ENCODE results near the gene PIGBOS1.
A peak's percentile ranks its signal among the peaks of the same experiment; 100 is the strongest.

The PIGBOS1 gene

DNA sequence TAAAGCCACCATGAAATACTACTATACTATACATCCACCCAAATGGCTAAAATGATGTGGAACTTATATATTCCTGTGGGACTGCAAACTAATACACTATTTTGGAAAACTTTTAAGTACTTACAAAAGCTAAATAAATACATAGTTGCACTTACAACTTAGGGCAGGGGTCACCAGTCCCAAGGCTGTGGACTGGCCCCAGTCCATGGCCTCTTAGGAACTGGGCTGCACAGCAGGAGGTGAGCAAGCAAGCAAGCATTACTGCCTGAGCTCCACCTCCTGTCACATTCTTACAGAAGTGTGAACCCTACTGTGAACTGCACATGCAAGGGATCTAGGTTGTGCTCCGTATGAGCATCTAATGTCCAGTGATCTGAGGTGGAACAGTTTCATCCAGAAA, 18.2 kb upstream of the PIGBOS1 start:
- TF ChIP-seq, protein P1, sequence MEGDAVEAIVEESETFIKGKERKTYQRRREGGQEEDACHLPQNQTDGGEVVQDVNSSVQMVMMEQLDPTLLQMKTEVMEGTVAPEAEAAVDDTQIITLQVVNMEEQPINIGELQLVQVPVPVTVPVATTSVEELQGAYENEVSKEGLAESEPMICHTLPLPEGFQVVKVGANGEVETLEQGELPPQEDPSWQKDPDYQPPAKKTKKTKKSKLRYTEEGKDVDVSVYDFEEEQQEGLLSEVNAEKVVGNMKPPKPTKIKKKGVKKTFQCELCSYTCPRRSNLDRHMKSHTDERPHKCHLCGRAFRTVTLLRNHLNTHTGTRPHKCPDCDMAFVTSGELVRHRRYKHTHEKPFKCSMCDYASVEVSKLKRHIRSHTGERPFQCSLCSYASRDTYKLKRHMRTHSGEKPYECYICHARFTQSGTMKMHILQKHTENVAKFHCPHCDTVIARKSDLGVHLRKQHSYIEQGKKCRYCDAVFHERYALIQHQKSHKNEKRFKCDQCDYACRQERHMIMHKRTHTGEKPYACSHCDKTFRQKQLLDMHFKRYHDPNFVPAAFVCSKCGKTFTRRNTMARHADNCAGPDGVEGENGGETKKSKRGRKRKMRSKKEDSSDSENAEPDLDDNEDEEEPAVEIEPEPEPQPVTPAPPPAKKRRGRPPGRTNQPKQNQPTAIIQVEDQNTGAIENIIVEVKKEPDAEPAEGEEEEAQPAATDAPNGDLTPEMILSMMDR (IDR thresholded peaks at IDR 0.05; ENCODE audit: insufficient read depth, low read depth, low read length, missing control alignments), result no peak
- H3K4me3 ChIP-seq (ENCODE audit: low read length), result no peak overlapping the region
- DNase-seq (ENCODE audit: low read depth), result no peak

DNA sequence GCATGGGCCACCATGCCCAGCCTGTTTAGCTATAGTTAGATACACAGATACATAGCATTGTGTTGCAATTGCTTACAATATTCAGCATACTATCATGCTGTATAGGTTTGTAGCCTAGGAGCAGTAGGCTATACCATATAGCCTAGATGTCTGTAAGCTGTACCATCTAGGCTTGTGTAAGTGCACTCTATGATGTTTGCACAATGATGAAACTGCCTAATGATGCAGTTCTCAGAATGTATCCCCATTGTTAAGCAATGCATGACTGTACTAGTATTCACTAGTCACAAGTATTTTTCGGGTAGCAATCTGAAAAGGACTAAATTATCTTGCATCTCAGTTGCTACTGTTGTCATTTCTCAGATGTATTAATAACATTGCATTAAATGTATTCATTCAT, 16.1 kb upstream of the PIGBOS1 start:
- TF ChIP-seq, protein P1 (IDR thresholded peaks at IDR 0.05; ENCODE audit: insufficient read depth, low read depth, low read length, missing control alignments), result no peak
- H3K4me3 ChIP-seq (ENCODE audit: low read length), result no peak overlapping the region
- DNase-seq (ENCODE audit: low read depth), result peak; percentile 89

DNA sequence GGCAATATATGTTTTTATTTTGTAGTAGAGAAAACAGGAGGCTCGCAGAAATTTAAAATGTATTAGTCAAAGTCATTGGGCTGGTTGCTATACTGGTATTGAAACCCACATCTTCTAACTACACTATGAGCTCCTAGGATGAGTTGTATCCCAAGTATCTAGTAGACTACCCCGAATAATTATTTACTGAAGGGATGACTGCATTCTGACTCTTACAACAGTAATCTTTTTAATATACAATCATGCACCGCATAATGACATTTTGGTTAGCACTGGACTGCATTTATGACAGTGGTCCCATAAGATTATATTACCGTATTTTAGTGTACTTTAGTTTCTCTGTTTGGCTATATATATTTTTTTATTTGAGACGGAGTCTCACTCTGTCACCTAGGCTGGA, 15.4 kb upstream of the PIGBOS1 start:
- TF ChIP-seq, protein P1 (IDR thresholded peaks at IDR 0.05; ENCODE audit: insufficient read depth, low read depth, low read length, missing control alignments), result no peak
- no peak overlapping the region for H3K4me3 ChIP-seq (ENCODE audit: low read length)
- DNase-seq (ENCODE audit: low read depth), result no peak

DNA sequence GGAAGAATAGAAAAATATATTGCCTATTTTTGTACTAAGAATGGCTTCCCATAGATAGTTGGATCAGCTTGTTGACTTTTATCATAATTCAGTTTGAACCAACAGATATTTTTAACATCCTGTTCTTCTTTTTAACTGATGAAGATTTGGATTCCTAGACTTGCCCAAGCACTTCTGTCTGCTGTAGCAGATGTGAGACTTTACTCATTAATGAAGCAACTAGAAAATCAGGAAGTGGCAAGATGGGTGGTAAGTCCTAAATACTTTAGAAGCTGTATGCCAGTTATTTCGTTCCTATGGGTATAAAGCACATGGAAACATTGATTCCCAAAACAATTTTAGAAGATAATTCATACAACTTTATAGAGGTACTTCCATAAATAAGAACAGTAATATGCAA, 8.5 kb upstream of the PIGBOS1 start:
- TF ChIP-seq, protein P1 (IDR thresholded peaks at IDR 0.05; ENCODE audit: insufficient read depth, low read depth, low read length, missing control alignments), result no peak
- no peak overlapping the region for H3K4me3 ChIP-seq (ENCODE audit: low read length)
- no peak for DNase-seq (ENCODE audit: low read depth)

DNA sequence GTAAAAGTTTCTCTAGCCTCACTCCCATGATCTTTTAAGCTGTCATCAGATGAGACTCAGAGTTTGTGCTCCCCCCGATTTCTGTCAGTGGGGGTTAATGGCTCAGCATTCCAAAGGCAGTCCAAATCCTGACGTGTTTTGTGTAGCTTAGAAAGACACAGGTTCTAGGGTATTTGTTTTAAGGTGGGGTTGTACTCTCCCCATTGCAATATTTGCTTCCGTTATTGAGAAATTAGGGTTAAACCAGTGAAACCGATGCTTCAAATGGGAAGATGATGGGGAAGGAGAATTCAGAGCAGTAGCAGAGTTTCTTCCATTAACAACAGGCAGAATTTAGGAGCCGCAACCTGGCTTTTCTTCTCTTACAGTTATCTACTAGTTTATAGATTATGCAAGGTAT, 3.5 kb upstream of the PIGBOS1 start:
- TF ChIP-seq, protein P1 (IDR thresholded peaks at IDR 0.05; ENCODE audit: insufficient read depth, low read depth, low read length, missing control alignments), result no peak

DNA sequence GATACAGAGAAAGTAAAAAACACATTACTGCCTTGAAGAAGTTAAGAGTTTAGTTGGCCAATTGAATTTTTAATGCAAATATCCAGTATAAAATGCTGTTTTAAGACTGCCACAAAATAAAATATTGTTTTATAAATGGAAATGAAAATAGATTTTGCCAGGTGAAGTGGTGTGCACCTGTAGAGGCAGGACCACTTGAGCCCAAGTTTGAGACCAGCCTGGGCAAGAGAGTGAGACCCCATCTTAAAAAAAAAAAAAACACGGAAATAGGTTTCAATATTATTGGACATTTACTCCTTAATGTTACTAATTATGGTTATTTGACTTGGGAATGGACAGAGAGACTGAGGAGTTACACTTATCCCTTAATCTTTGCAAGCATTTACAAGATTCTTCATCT, 2.0 kb upstream of the PIGBOS1 start:
- TF ChIP-seq, protein P1 (IDR thresholded peaks at IDR 0.05; ENCODE audit: insufficient read depth, low read depth, low read length, missing control alignments), result no peak
- DNase-seq (ENCODE audit: low read depth), result no peak
- no peak overlapping the region for H3K4me3 ChIP-seq (ENCODE audit: low read length)

More for the DNA sequence above, 3.5 kb upstream of the PIGBOS1 start:
- no peak for DNase-seq (ENCODE audit: low read depth)
- H3K4me3 ChIP-seq (ENCODE audit: low read length), result no peak overlapping the region

DNA sequence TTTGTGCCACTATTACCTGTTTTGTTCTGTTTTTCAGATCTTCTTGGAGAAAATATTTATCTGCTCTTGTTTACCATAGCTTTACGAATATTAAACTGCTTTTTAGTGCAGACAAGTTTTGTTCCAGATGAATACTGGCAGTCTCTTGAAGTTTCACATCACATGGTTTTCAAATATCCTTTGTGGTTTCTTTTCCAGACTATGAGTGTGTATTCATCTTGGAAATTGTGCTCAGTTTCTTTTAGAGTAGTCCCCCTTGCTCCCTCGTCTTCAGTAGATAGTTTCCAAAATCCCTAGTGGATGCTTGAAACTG, 1.3 kb upstream of the PIGBOS1 start:
- peak overlapping the region; percentile 88 for H3K4me3 ChIP-seq (ENCODE audit: low read length)
- TF ChIP-seq, protein P1 (IDR thresholded peaks at IDR 0.05; ENCODE audit: insufficient read depth, low read depth, low read length, missing control alignments), result no peak
- DNase-seq (ENCODE audit: low read depth), result no peak

Data from epithelial cell of esophagus (primary cell).